Esophagus muscularis mucosa (tissue), 4 donors: ENCODE measurements around the gene UBE2S. TPM values are rescaled to one million over a fixed set of nuclear protein-coding genes. Genes with fewer than 3 reads are reported as not detected.

Experiments
- DNase-seq: peaks from one replicate; pipeline ENCODE4 v3.0.0-alpha.2; 2017; ENCODE audit errors: extremely low spot score
- H3K27ac ChIP-seq, 4 donors: fragments of 200-600 bp; sonication (generic); replicated peaks in 1 of 4; 1 replicate in 3 of 4; 2 replicates in 1 of 4; pipeline ENCODE4 v1.5.1; 2016 to 2019; ENCODE audit warnings: mild to moderate bottlenecking in 1 of 4
- H3K27me3 ChIP-seq, 4 donors: fragments of 200-600 bp; sonication (generic); one replicate each; pipeline versions ENCODE4 v1.5.1 to v1.6.0; 2016 to 2019
- H3K36me3 ChIP-seq, 4 donors: fragments of 200-600 bp; sonication (generic); one replicate each; pipeline ENCODE4 v1.5.1; 2016 to 2019
- H3K4me1 ChIP-seq, 4 donors: fragments of 200-600 bp; sonication (generic); one replicate each; pipeline ENCODE4 v1.5.1; 2016 to 2019
- H3K4me3 ChIP-seq, 4 donors: fragments of 200-600 bp; sonication (generic); 1 replicate in 2 of 4; 2 replicates in 2 of 4; pipeline ENCODE4 v1.5.1; 2016 to 2019; ENCODE audit warnings: mild to moderate bottlenecking in 4 of 4, moderate library complexity in 1 of 4
- H3K9me3 ChIP-seq, 4 donors: fragments of 200-600 bp; sonication (generic); 1 replicate in 3 of 4; 2 replicates in 1 of 4; pipeline ENCODE4 v1.5.1; 2016 to 2019
- CTCF ChIP-seq, 3 experiments: fragments of 200-600 bp in 2 of 3; fragments of 450-650 bp in 1 of 3; sonication (generic) in 2 of 3; IDR thresholded peaks; one replicate each; pipeline ENCODE4 v1.5.1; 2017 to 2019; ENCODE audit warnings: antibody characterized with exemption in 3 of 3, mild to moderate bottlenecking in 2 of 3, moderate library complexity in 1 of 3
- EP300 ChIP-seq: sonication (generic); formaldehyde crosslinking; IDR thresholded peaks from one replicate; pipeline ENCODE4 v1.6.1; 2017; ENCODE audit warnings: antibody characterized with exemption
- POLR2A ChIP-seq: fragments of 450-650 bp; IDR thresholded peaks from one replicate; pipeline ENCODE4 v1.6.1; 2017; ENCODE audit warnings: antibody characterized with exemption, moderate library complexity, mild to moderate bottlenecking, low read depth
- POLR2AphosphoS5 ChIP-seq, 2 donors: sonication (generic); formaldehyde crosslinking; IDR thresholded peaks; one replicate each; pipeline ENCODE4 v1.6.1; 2017; ENCODE audit warnings: antibody characterized with exemption in 2 of 2
- WGBS: methylation state at CpG from one replicate; pipeline ENCODE4 v1.1.5; 2018; 5-methylcytosine and 5-hydroxymethylcytosine counted together
- intact Hi-C: fragments of 100-400 bp; cut with DNase I; formaldehyde crosslinking; loops from one replicate; pipeline ENCODE4 v1.15.1; 2023
- total RNA-seq, 4 donors: library from RNA; depleted of rRNA; stranded (reverse); fragments of >200 nt; gene quantifications; one replicate each; pipeline versions ENCODE4 v1.1.0 to v1.2.1, GENCODE V29; 2016

Gene UBE2S
- total RNA-seq, 4 donors from 2014 or later = 9.1 to 37.9 (median 22.0) TPM

- H3K36me3 ChIP-seq = no peaks in the 10 kb centered on the region
- peaks cover 18 to 23% (median 20%) of the 10 kb centered on the region in 4 donors for H3K4me1 ChIP-seq
- intact Hi-C loops = no loop called here
- TF ChIP-seq EP300 (no peak), POLR2A (no peak), CTCF (IDR thresholded peaks at IDR 0.05) (no peak), POLR2AphosphoS5 (IDR thresholded peaks at IDR 0.05) (no peak)
- H3K4me3 ChIP-seq = peak within 1 kb of the TSS; percentile 41 to 63 (median 46)
- no peak for DNase-seq
- no peaks in the 10 kb centered on the region for H3K9me3 ChIP-seq
- 0% methylated on average over 4 of the region's 43 CpGs for WGBS
- no peak within 1 kb of the TSS for H3K27ac ChIP-seq
- peaks cover 11 to 85% (median 46%) of the 10 kb centered on the region in 4 donors for H3K27me3 ChIP-seq
Measured at GRCh38 chr19:55354698-55355212, 52.8 kb downstream of the UBE2S start, which contains the start of gene COX6B2. TSS of gene COX6B2 (minus strand) at chr19:55354719. CDS start at chr19:55354521, 198 bp downstream.

GRCh38 chr19:55353803-55354697 lies 53.5 kb downstream of the UBE2S start:
- peak overlapping the region; percentile 41 to 63 (median 46) for H3K4me3 ChIP-seq
- DNase-seq = no peak
- TF ChIP-seq CTCF (IDR thresholded peaks at IDR 0.05) = no peak
- TF ChIP-seq POLR2A = no peak
- TF ChIP-seq EP300 = no peak
- TF ChIP-seq POLR2AphosphoS5 (IDR thresholded peaks at IDR 0.05) = no peak
- no peaks in the 10 kb centered on the region for H3K9me3 ChIP-seq
- no peak overlapping the region for H3K27ac ChIP-seq
- H3K4me1 ChIP-seq = peaks cover 18 to 23% (median 20%) of the 10 kb centered on the region in 4 donors
- H3K36me3 ChIP-seq = no peaks in the 10 kb centered on the region
- intact Hi-C loops = no loop called here
- 9% methylated on average over 16 of the region's 72 CpGs for WGBS
- peaks cover 11 to 91% (median 46%) of the 10 kb centered on the region in 4 donors for H3K27me3 ChIP-seq

DNA sequence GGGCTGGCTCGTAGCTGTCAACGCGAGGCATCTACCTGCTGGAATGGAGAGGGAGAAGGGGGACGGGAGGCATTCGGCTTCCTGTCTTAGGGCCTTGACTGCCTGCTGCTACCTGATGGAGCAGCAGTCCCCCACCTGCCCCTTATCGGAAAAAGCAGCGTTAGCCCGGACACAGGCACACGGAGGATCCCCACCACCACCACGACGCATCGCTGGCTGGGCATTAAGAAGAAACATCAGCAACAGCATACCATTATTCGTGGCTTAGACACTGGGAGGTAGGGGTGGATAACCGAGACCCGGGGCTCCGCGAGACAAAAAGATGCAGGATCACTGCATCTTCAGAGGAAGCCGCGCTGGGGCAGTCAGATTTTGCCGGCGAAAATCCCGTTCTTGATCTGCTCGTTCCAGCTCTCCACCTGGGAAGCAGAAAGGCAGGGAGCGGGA lies 54.2 kb downstream of the UBE2S start:
- no peak overlapping the region for H3K27ac ChIP-seq
- H3K27me3 ChIP-seq = peaks cover 11 to 88% (median 46%) of the 10 kb centered on the region in 4 donors
- H3K4me1 ChIP-seq = peaks cover 18 to 23% (median 20%) of the 10 kb centered on the region in 4 donors
- TF ChIP-seq CTCF (IDR thresholded peaks at IDR 0.05) (no peak), POLR2A (no peak), EP300 (no peak), POLR2AphosphoS5 (IDR thresholded peaks at IDR 0.05) (no peak)
- DNase-seq = no peak
- 5% methylated on average over 20 of the region's 24 CpGs for WGBS
- peaks cover 0 to 3% (median 0%) of the 10 kb centered on the region in 4 donors for H3K36me3 ChIP-seq
- H3K4me3 ChIP-seq = peak overlapping the region; percentile 41 to 63 (median 46)
- intact Hi-C loops = no loop called here
- no peaks in the 10 kb centered on the region for H3K9me3 ChIP-seq

- 67% methylated on average over 25 of the region's 25 CpGs for WGBS
- peaks cover 18 to 23% (median 20%) of the 10 kb centered on the region in 4 donors for H3K4me1 ChIP-seq
- no peak for TF ChIP-seq POLR2AphosphoS5 (IDR thresholded peaks at IDR 0.05)
- TF ChIP-seq CTCF (IDR thresholded peaks at IDR 0.05) = no peak
- no peak for TF ChIP-seq EP300
- no peak for TF ChIP-seq POLR2A
- no peak overlapping the region for H3K4me3 ChIP-seq
- DNase-seq = no peak
- peaks cover 11 to 84% (median 46%) of the 10 kb centered on the region in 4 donors for H3K27me3 ChIP-seq
- H3K27ac ChIP-seq = no peak overlapping the region
- peaks cover 0 to 4% (median 1%) of the 10 kb centered on the region in 4 donors for H3K36me3 ChIP-seq
- no peaks in the 10 kb centered on the region for H3K9me3 ChIP-seq
- intact Hi-C loops = no loop called here
Measured at GRCh38 chr19:55352549-55353145, 54.9 kb downstream of the UBE2S start.
